H1 (cell line): Measurements from ENCODE around the gene MTARC1. TPM values are rescaled to one million over a fixed set of nuclear protein-coding genes. Genes with fewer than 3 reads are reported as not detected.

ENCODE experiments used
- CTCF ChIA-PET: fragments of 300-600 bp; sonication (Branson Sonifier 250); formaldehyde crosslinking; loops from one replicate; lab custom pipeline; 2021; ENCODE audit not compliant: partially characterized antibody; lab: Charles Lee
- POLR2A ChIA-PET: fragments of 300-600 bp; sonication (Branson Sonifier 250); formaldehyde crosslinking; loops from one replicate; lab custom pipeline; 2021; ENCODE audit warnings: inconsistent platforms; ENCODE audit not compliant: partially characterized antibody; lab: Charles Lee
- DNase-seq, 2 experiments: peaks; one replicate each; pipeline versions ENCODE4 v3.0.0 to v3.0.0-alpha.2; 2010 to 2022; ENCODE audit warnings: low spot score in 2 of 2, low read depth in 1 of 2, mixed read lengths in 1 of 2
- FAIRE-seq: peaks from 2 replicates; lab custom pipeline; 2011; peaks lifted over from hg19 to GRCh38; lab: Jason Lieb, UNC
- H2AFZ ChIP-seq: 2 replicates; pipeline ENCODE4 v1.8.1; 2012; ENCODE audit warnings: low read length, inconsistent platforms
- H2AK5ac ChIP-seq: 2 replicates; pipeline ENCODE4 v1.6.1; 2013; ENCODE audit warnings: low read depth, low read length
- H2BK120ac ChIP-seq: replicated peaks from 2 replicates; pipeline ENCODE3; 2013; ENCODE audit warnings: low read depth, low read length, inconsistent platforms
- H2BK12ac ChIP-seq: 2 replicates; pipeline ENCODE4 v1.6.1; 2013; ENCODE audit warnings: low read depth, low read length
- H2BK15ac ChIP-seq: 2 replicates; pipeline ENCODE4 v1.6.1; 2013; ENCODE audit warnings: low read length
- H2BK20ac ChIP-seq: 2 replicates; pipeline ENCODE4 v1.6.1; 2013; ENCODE audit warnings: low read length
- H2BK5ac ChIP-seq: 2 replicates; pipeline ENCODE4 v1.6.1; 2013; ENCODE audit warnings: low read depth, low read length
- H3K14ac ChIP-seq: 2 replicates; pipeline ENCODE4 v1.6.1; 2013; ENCODE audit warnings: inconsistent platforms; ENCODE audit not compliant: insufficient read length
- H3K18ac ChIP-seq: 2 replicates; pipeline ENCODE4 v1.6.1; 2013; ENCODE audit warnings: low read length; ENCODE audit errors: extremely low read depth
- H3K23ac ChIP-seq: 2 replicates; pipeline ENCODE4 v1.6.1; 2013; ENCODE audit warnings: inconsistent platforms; ENCODE audit not compliant: insufficient read length
- H3K23me2 ChIP-seq: 2 replicates; pipeline ENCODE4 v1.6.1; 2013; ENCODE audit warnings: low read depth, low read length
- H3K27ac ChIP-seq: 2 replicates; pipeline ENCODE4 v1.6.1; 2011; ENCODE audit warnings: low read depth, low read length, inconsistent platforms
- H3K27me3 ChIP-seq, 4 experiments: replicated peaks in 1 of 4; 1 replicate in 1 of 4; 2 replicates in 3 of 4; pipeline versions ENCODE4 v1.6.1 to v1.8.1; 2011 to 2013; ENCODE audit warnings: low read length in 3 of 4, mild to moderate bottlenecking in 3 of 4, inconsistent platforms in 2 of 4, mixed read lengths in 2 of 4, moderate library complexity in 1 of 4; ENCODE audit not compliant: control insufficient read depth in 3 of 4, insufficient read depth in 3 of 4; ENCODE audit errors: extremely low read depth in 1 of 4
- H3K36me3 ChIP-seq, 4 experiments: 2 replicates each; pipeline versions ENCODE4 v1.6.1 to v1.8.1; 2011 to 2013; ENCODE audit warnings: mild to moderate bottlenecking in 4 of 4, low read length in 3 of 4, moderate library complexity in 2 of 4, control low read depth in 1 of 4, inconsistent platforms in 1 of 4; ENCODE audit not compliant: insufficient read depth in 4 of 4, control insufficient read depth in 2 of 4
- H3K4ac ChIP-seq: replicated peaks from 2 replicates; pipeline ENCODE3; 2013; ENCODE audit warnings: low read length, low read depth, mixed read lengths, inconsistent platforms; ENCODE audit not compliant: insufficient read length
- H3K4me1 ChIP-seq, 4 experiments: replicated peaks in 1 of 4; 1 replicate in 1 of 4; 2 replicates in 3 of 4; pipeline versions ENCODE4 v1.6.1 to v1.8.1; 2011 to 2013; ENCODE audit warnings: low read length in 3 of 4, inconsistent platforms in 2 of 4, mixed read lengths in 1 of 4; ENCODE audit not compliant: insufficient read depth in 4 of 4, control insufficient read depth in 3 of 4
- H3K4me2 ChIP-seq, 2 experiments: 2 replicates each; pipeline versions ENCODE4 v1.6.1 to v1.8.1; 2011 to 2013; ENCODE audit warnings: low read depth in 2 of 2, low read length in 2 of 2, control low read depth in 1 of 2, inconsistent platforms in 1 of 2, mild to moderate bottlenecking in 1 of 2; ENCODE audit not compliant: insufficient read depth in 1 of 2
- H3K4me3 ChIP-seq, 4 experiments: fragments of 200-600, 300-600 bp in 1 of 4; sonication (generic), shearing (Covaris generic), sonication (Bioruptor Twin) in 1 of 4; 2 replicates each; pipeline versions ENCODE4 v1.5.1 to v1.8.1; 2011 to 2016; ENCODE audit warnings: low read length in 4 of 4, low read depth in 3 of 4, control low read depth in 2 of 4, inconsistent platforms in 2 of 4, mild to moderate bottlenecking in 2 of 4, mixed read lengths in 1 of 4, moderate library complexity in 1 of 4; ENCODE audit not compliant: insufficient read depth in 2 of 4; ENCODE audit errors: extremely low read depth in 1 of 4
- H3K56ac ChIP-seq: replicated peaks from 2 replicates; pipeline ENCODE3; 2013; ENCODE audit warnings: low read depth, mild to moderate bottlenecking, mixed read lengths, low read length, inconsistent platforms; ENCODE audit not compliant: insufficient read length
- H3K79me1 ChIP-seq: 2 replicates; pipeline ENCODE4 v1.6.1; 2013; ENCODE audit warnings: low read depth, low read length, control low read depth
- H3K79me2 ChIP-seq, 2 experiments: 2 replicates each; pipeline versions ENCODE4 v1.6.1 to v1.8.1; 2012 to 2013; ENCODE audit warnings: low read length in 2 of 2, mild to moderate bottlenecking in 2 of 2, inconsistent platforms in 1 of 2; ENCODE audit not compliant: insufficient read depth in 2 of 2, control insufficient read depth in 1 of 2
- H3K9ac ChIP-seq, 4 experiments: replicated peaks in 1 of 4; 1 replicate in 1 of 4; 2 replicates in 3 of 4; pipeline versions ENCODE4 v1.6.1 to v1.8.1; 2011 to 2013; ENCODE audit warnings: low read depth in 3 of 4, low read length in 3 of 4, control low read depth in 2 of 4, mild to moderate bottlenecking in 2 of 4, moderate library complexity in 2 of 4, inconsistent platforms in 1 of 4; ENCODE audit errors: extremely low read depth in 1 of 4
- H3K9me3 ChIP-seq, 2 experiments: 2 replicates each; pipeline versions ENCODE4 v1.6.1 to v1.8.1; 2012 to 2013; ENCODE audit warnings: mild to moderate bottlenecking in 2 of 2, moderate library complexity in 2 of 2, control low read depth in 1 of 2, inconsistent platforms in 1 of 2, low read depth in 1 of 2, low read length in 1 of 2, mixed read lengths in 1 of 2; ENCODE audit not compliant: insufficient read depth in 2 of 2
- H4K20me1 ChIP-seq, 2 experiments: replicated peaks in 1 of 2; 2 replicates each; pipeline versions ENCODE3 to v1.8.1; 2011 to 2013; ENCODE audit warnings: inconsistent platforms in 2 of 2, low read length in 2 of 2, mild to moderate bottlenecking in 1 of 2; ENCODE audit not compliant: insufficient read depth in 2 of 2, control insufficient read depth in 1 of 2
- H4K5ac ChIP-seq: 2 replicates; pipeline ENCODE4 v1.6.1; 2013; ENCODE audit warnings: low read length, low read depth, mixed read lengths, inconsistent platforms; ENCODE audit not compliant: insufficient read length
- H4K8ac ChIP-seq: 2 replicates; pipeline ENCODE4 v1.8.0; 2013; ENCODE audit warnings: mild to moderate bottlenecking, moderate library complexity, low read length, inconsistent platforms; ENCODE audit not compliant: insufficient read depth; ENCODE audit errors: extremely low read depth
- H4K91ac ChIP-seq: replicated peaks from 2 replicates; pipeline ENCODE3; 2013; ENCODE audit warnings: low read length, mixed read lengths, inconsistent platforms; ENCODE audit not compliant: insufficient read length
- NRF1 ChIP-seq: IDR thresholded peaks from 2 replicates; pipeline ENCODE4 v1.6.1; 2011; ENCODE audit warnings: mild to moderate bottlenecking, low read depth, low read length, improper control_type of control experiment
- WGBS, 2 experiments: shearing (Covaris generic) in 1 of 2; methylation state at CpG; one replicate each; pipeline versions ENCODE4 v1.1.6 to v1.1.7; 2013 to 2015; ENCODE audit warnings: low lambda C conversion rate in 2 of 2, mixed read lengths in 2 of 2, inconsistent platforms in 1 of 2, low coverage in 1 of 2, missing lambda C conversion rate in 1 of 2; ENCODE audit not compliant: insufficient replicate concordance in 2 of 2, insufficient coverage in 1 of 2, insufficient read length in 1 of 2; ENCODE audit errors: extremely low coverage in 1 of 2, missing lambda C conversion rate in 1 of 2; 5-methylcytosine and 5-hydroxymethylcytosine counted together
- polyA plus RNA-seq, 7 experiments: library from polyadenylated mRNA; depleted of rRNA in 3 of 7; stranded (reverse) in 5 of 7; unstranded in 2 of 7; fragments of >200 nt in 5 of 7; fragments of 200-250 nt in 2 of 7; gene quantifications; 1 replicate in 5 of 7; 2 replicates in 1 of 7; 4 replicates in 1 of 7; pipeline versions ENCODE4 v1.2.1 to v1.2.3, GENCODE V29; 2011 to 2013; ENCODE audit warnings: missing spikeins in 2 of 7, mixed read lengths in 2 of 7
- total RNA-seq: library from RNA; stranded (reverse); fragmentation: NEBNext Ultra II Directional; extraction: Animal tissue kit (Norgen Biotek cat#: 25700); gene quantifications from 2 replicates; pipeline ENCODE4 v1.2.1, GENCODE V29; 2021
- TF ChIP-seq, protein P1 (sequence below): IDR thresholded peaks from 2 replicates; pipeline ENCODE4 v1.6.1; 2011; ENCODE audit warnings: low read depth, mild to moderate bottlenecking, low read length; ENCODE audit not compliant: insufficient read depth

The MTARC1 gene
- total and polyA plus RNA-seq, 2 of the 8 experiments (the other 6 are each of a cell fraction or from before 2014, with no cell fraction given) = 17.2 to 46.2 TPM

DNA sequence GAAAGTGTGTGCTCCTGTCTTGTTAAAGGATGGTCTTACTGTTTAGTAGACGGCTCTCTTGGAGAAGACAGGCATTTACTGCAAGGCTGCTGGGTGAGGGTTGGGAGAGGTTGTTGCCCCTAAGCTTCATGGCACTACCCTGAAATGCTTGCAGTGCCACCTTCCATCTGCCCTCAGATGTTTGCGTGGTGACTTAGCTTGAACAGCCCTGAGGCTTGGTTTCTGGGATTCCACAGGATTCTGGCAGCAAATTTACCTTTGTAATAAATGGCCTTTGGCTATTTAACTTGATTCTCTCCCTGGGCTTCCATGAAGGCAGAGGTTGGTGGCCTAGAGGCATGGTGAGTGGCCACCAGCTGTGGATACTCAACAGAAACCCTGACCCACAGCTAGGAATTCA, 11.6 kb downstream of the MTARC1 start:
- H3K4me2 ChIP-seq = no peak overlapping the region
- H3K79me1 ChIP-seq = peaks cover 2% of the 10 kb centered on the region; the same call in 1 of the 2 replicates
- peaks cover 0 to 27% (median 16%) of the 10 kb centered on the region in 4 experiments; a peak in 5 of 8 replicates for H3K36me3 ChIP-seq
- no peaks in the 10 kb centered on the region for H3K4me1 ChIP-seq
- H3K9ac ChIP-seq = no peak overlapping the region
- CTCF ChIA-PET = interaction anchor here (2.1 to 4.4 kb wide), 2 partner anchors 11 to 72 kb away, joined by 5 to 30 read pairs; no protein-coding TSS in a partner anchor
- H2BK5ac ChIP-seq = no peak overlapping the region
- no peak for FAIRE-seq
- no peaks in the 10 kb centered on the region for H3K27me3 ChIP-seq
- POLR2A ChIA-PET = interaction anchor here (1.3 to 2.1 kb wide), 2 partner anchors 10 to 11 kb away, joined by 3 to 6 read pairs; partner anchors contain the start of gene MTARC1
- no peak overlapping the region for H3K18ac ChIP-seq
- no peak overlapping the region for H4K8ac ChIP-seq
- no peak for DNase-seq
- no peak overlapping the region for H3K56ac ChIP-seq
- no peaks in the 10 kb centered on the region for H3K23me2 ChIP-seq
- WGBS, 2 experiments = 97% methylated on average over 2 of the region's 2 CpGs; no CpG with 5 or more reads in 1 of the 2 experiments
- H3K14ac ChIP-seq = no peak overlapping the region
- no peak overlapping the region for H2AFZ ChIP-seq
- H3K27ac ChIP-seq = no peak overlapping the region
- H3K4ac ChIP-seq = no peak overlapping the region
- no peaks in the 10 kb centered on the region for H3K79me2 ChIP-seq
- H2AK5ac ChIP-seq = no peak overlapping the region
- H3K9me3 ChIP-seq = no peaks in the 10 kb centered on the region
- H2BK15ac ChIP-seq = no peak overlapping the region
- no peak overlapping the region for H2BK12ac ChIP-seq
- H2BK20ac ChIP-seq = no peak overlapping the region
- peaks cover 0 to 4% of the 10 kb centered on the region in 2 experiments for H4K20me1 ChIP-seq
- no peak overlapping the region for H4K5ac ChIP-seq
- H2BK120ac ChIP-seq = no peak overlapping the region
- H4K91ac ChIP-seq = no peak overlapping the region
- H3K4me3 ChIP-seq = no peak overlapping the region
- no peak overlapping the region for H3K23ac ChIP-seq
- TF ChIP-seq, protein P1, sequence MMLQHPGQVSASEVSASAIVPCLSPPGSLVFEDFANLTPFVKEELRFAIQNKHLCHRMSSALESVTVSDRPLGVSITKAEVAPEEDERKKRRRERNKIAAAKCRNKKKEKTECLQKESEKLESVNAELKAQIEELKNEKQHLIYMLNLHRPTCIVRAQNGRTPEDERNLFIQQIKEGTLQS = no peak
- no peak for TF ChIP-seq NRF1
